ENCODE measurements around the gene NGFR. TPM values are rescaled to one million over a fixed set of nuclear protein-coding genes. Genes with fewer than 3 reads are reported as not detected.

The NGFR gene
- total and polyA plus RNA-seq, 9 of the 15 experiments (the other 6 are each of a cell fraction or from before 2014, with no cell fraction given), result 0.07 to 0.23 (median 0.13) TPM; not detected in 4

DNA sequence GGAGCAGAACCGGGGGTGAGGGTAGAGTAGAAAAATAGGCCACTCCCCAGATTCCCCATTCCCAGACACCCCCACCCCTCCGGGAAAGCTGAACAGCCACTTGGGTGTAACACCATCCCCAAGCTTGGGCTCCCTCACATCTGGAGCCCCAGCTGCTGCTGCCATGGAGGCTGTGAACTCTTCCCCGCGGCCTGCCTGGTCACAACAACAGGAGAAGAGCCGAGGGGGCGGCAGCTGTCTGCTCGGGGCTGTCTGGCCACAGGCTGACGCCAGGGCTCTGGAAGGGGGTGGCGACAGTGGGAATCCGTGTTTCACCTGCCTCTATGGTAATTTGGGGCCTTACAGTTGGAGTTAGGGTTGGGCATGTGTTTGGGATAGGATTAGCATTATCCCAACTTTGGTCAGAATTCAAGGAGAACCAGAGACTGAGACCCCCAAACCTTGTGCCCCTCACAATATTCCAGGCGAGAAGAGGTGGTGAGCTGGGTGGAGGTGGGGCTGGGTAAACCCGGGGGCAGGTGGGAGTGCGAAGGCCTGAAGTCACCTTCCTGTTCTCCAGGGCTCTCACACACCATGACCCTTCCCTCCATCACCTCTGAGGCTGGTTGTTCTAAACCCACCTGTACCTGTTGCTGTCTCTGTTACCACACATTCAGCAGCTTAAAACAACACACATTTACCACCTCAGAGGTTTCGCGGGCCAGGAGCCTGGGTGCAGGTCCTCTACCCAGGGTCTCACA lies 50.9 kb downstream of the NGFR start:
- peak in 1 of 4 experiments; percentile 5 for DNase-seq (ENCODE audit: extremely low read depth in 1 of 4, low spot score in 3 of 4)
- H2AFZ ChIP-seq (ENCODE audit: low read depth, low read length), result no peak overlapping the region
- POLR2A ChIA-PET, result interaction anchor here (0.6 to 0.7 kb wide), 2 partner anchors 33 to 206 kb away, joined by 3 to 5 read pairs; no protein-coding TSS in a partner anchor

More for the DNA sequence above, 50.9 kb downstream of the NGFR start:
- Histone ChIP-seq H3K4me3 (no peak overlapping the region), H3K27ac (ENCODE audit: extremely low read depth, low read depth, low read length) (no peak overlapping the region), H3K9me3 (replicated peaks; ENCODE audit: control insufficient read depth, insufficient read depth, low read depth, low read length) (no peaks in the 10 kb centered on the region), H3K4me1 (replicated peaks in 1 of 2; ENCODE audit: control insufficient read depth in 2 of 2, insufficient read depth in 2 of 2, low read length in 2 of 2) (peaks cover 0 to 4% of the 10 kb centered on the region in 2 experiments; a peak in 1 of 5 replicates), H3K79me2 (ENCODE audit: control insufficient read depth, insufficient read depth, low read length) (no peaks in the 10 kb centered on the region), H3K4me2 (ENCODE audit: insufficient read depth, low read length) (no peak overlapping the region), H4K20me1 (replicated peaks; ENCODE audit: control insufficient read depth, insufficient read depth, low read length) (no peaks in the 10 kb centered on the region; the same call in 1 of the 2 replicates), H3K27me3 (ENCODE audit: control insufficient read depth in 2 of 2, insufficient read depth in 2 of 2, low read length in 2 of 2) (peaks cover 2 to 18% of the 10 kb centered on the region in 2 experiments; a peak in 3 of 5 replicates), H3K9me1 (ENCODE audit: control insufficient read depth, insufficient read depth, low read length) (no peaks in the 10 kb centered on the region), H3K9ac (ENCODE audit: insufficient read depth in 1 of 2, low read depth in 2 of 2, low read length in 2 of 2) (no peak overlapping the region), H3K36me3 (ENCODE audit: control insufficient read depth, insufficient read depth, low read length) (no peaks in the 10 kb centered on the region)
- ATAC-seq (no peak), FAIRE-seq (no peak)
- 15% methylated on average over 15 of the region's 15 CpGs for WGBS (ENCODE audit: insufficient coverage, low coverage, missing lambda C conversion rate)
- BruUV-seq (replicated peaks), result no TSS peak
- CTCF ChIA-PET (ENCODE audit: low intra/inter-chr PET ratio), result interaction anchor here (0.6 kb wide), 1 partner anchor 97 kb away, joined by 3 read pairs; no protein-coding TSS in a partner anchor
- in situ Hi-C loops (cut with MboI), result no loop called here
- TF ChIP-seq RFX1 (IDR thresholded peaks at IDR 0.05) (no peak), NCOA4 (IDR thresholded peaks at IDR 0.05; ENCODE audit: partially characterized antibody) (no peak), HCFC1 (IDR thresholded peaks at IDR 0.05; ENCODE audit: low read depth, low read length) (no peak), ZNF311 (CRISPR knock-in tag; IDR thresholded peaks at IDR 0.05) (no peak), ZFP1 (CRISPR knock-in tag; IDR thresholded peaks at IDR 0.05) (no peak), NBN (IDR thresholded peaks at IDR 0.05; ENCODE audit: low read depth) (no peak), ZNF134 (CRISPR knock-in tag; conservative IDR thresholded peaks at IDR 0.05) (no peak), ZNF717 (CRISPR knock-in tag; IDR thresholded peaks at IDR 0.05) (no peak), DNMT1 (IDR thresholded peaks at IDR 0.05) (no peak), FIP1L1 (IDR thresholded peaks at IDR 0.05; ENCODE audit: low read depth, low read length, poor library complexity, severe bottlenecking) (no peak), ZNF696 (CRISPR knock-in tag; conservative IDR thresholded peaks at IDR 0.05) (no peak), HMG20B (CRISPR knock-in tag; IDR thresholded peaks at IDR 0.05) (no peak), TCF7 (IDR thresholded peaks at IDR 0.05; ENCODE audit: borderline replicate concordance) (no peak), KAT7 (CRISPR knock-in tag; IDR thresholded peaks at IDR 0.05; ENCODE audit: borderline replicate concordance) (no peak), TAL1 (IDR thresholded peaks at IDR 0.05) (no peak), ZNF644 (tag; IDR thresholded peaks at IDR 0.05; ENCODE audit: low read depth) (no peak)
- TF ChIP-seq, protein P1, sequence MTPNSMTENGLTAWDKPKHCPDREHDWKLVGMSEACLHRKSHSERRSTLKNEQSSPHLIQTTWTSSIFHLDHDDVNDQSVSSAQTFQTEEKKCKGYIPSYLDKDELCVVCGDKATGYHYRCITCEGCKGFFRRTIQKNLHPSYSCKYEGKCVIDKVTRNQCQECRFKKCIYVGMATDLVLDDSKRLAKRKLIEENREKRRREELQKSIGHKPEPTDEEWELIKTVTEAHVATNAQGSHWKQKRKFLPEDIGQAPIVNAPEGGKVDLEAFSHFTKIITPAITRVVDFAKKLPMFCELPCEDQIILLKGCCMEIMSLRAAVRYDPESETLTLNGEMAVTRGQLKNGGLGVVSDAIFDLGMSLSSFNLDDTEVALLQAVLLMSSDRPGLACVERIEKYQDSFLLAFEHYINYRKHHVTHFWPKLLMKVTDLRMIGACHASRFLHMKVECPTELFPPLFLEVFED (CRISPR knock-in tag; conservative IDR thresholded peaks at IDR 0.05), result no peak
- TF ChIP-seq, protein P2, sequence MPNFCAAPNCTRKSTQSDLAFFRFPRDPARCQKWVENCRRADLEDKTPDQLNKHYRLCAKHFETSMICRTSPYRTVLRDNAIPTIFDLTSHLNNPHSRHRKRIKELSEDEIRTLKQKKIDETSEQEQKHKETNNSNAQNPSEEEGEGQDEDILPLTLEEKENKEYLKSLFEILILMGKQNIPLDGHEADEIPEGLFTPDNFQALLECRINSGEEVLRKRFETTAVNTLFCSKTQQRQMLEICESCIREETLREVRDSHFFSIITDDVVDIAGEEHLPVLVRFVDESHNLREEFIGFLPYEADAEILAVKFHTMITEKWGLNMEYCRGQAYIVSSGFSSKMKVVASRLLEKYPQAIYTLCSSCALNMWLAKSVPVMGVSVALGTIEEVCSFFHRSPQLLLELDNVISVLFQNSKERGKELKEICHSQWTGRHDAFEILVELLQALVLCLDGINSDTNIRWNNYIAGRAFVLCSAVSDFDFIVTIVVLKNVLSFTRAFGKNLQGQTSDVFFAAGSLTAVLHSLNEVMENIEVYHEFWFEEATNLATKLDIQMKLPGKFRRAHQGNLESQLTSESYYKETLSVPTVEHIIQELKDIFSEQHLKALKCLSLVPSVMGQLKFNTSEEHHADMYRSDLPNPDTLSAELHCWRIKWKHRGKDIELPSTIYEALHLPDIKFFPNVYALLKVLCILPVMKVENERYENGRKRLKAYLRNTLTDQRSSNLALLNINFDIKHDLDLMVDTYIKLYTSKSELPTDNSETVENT (CRISPR knock-in tag; IDR thresholded peaks at IDR 0.05), result no peak
- intact Hi-C loops (cut with micrococcal nuclease), result no loop called here
